HG03139 (cell line): ENCODE results near the gene MLYCD.

Experiments used
- ATAC-seq: cut with Tn5 transposase; IDR thresholded peaks from one replicate; pipeline ENCODE4 v1.9.1; 2021; ENCODE audit not compliant: unreplicated experiment

The MLYCD gene

DNA sequence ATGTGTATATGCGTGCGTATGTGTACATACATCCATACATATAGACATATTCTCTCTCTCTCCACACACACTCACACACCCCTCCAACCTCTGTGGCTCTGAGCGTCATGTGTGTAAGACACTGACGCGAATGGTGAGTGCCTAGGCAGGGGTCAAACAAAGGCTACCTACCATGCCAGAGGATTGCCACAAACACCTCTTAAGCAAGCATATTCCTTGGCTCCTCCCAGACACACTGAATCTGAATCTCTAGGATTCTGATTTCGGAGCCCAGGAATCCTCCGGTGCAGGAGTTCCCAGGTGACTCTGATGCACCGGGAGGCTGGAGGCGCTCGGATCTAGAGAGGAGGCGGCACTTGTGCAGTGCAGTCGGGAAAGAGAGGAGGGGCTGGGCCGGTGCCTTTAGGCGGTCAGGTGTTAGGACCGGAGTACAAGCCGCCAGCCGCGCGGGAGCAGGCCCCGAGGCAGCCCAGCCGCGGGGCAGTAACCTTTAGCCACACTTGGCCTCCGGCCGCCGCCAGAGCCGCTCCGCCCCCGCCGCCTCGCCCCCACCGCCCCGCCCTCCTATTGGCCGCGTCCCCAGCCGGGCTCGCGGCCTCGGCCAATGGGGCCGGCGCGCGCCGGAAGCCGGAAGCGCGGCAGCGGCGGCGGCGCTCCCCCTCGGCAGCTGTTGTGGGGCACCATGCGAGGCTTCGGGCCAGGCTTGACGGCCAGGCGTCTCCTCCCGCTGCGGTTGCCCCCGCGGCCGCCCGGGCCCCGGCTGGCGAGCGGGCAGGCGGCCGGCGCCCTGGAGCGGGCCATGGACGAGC is at the start of gene MLYCD:
Gene MLYCD, plus strand, starts transcription at position 653 of the 809 bp plus-strand sequence. Its CDS starts 30 bp downstream, at position 683.
- peak; percentile 95 for ATAC-seq

DNA sequence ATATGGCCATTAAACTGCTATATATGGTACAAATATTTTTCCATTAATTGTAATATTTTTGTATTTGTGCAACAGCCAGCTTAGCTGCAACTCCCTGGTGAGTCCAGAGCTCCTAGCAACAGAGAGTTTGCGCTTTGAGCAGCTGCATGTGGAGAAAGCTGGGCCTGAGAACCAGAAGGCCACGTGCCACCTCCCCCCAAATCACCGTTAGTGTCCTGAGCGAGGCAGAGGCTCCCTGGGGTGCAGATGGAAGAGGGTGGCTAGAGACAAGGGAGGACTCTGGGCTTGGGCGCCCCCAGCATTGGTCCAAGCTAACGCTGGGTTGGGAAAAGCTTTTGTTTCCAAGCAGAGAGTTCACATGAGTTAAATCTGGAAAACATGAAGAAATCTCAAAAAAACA is 49.5 kb upstream of the MLYCD start:
- ATAC-seq, result no peak

DNA sequence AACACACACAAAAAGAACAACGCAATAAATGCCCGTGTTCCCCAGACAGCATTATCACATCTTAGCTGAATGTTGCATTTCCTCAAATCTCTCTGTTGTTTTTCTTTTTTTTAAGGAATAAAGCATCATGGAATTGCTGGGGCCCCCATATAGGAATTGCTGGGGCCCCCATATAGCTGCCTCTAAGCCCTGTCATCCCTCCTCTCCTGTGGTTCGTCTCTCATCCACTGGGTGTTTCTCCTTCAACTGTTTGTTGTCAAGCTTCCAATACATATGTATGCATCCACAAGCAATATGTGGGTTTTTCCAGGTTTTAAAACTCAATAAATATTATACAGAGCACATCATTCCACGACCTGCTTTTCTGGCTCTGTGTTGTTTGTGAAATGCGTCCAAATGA is 48.0 kb upstream of the MLYCD start:
- ATAC-seq, result no peak

DNA sequence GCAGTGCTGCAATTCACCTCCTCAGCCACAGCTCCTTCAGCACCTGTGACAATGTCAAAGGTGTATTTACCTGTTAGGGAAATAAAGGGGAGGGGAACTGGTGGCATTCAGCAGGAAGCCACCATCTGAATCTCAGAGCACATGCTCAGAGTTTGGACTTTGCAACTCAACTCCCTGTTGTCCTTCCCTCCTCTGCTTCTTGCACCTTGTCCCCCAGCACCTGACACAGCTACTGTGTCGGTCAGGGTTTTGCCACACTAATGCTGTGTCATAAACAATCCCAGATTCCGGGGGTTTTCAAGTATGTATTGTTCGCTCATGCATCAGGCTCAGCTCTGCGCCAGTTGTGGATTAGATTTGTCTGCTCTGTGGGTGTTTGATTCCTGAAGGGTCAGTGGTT is 47.4 kb upstream of the MLYCD start:
- ATAC-seq, result no peak

DNA sequence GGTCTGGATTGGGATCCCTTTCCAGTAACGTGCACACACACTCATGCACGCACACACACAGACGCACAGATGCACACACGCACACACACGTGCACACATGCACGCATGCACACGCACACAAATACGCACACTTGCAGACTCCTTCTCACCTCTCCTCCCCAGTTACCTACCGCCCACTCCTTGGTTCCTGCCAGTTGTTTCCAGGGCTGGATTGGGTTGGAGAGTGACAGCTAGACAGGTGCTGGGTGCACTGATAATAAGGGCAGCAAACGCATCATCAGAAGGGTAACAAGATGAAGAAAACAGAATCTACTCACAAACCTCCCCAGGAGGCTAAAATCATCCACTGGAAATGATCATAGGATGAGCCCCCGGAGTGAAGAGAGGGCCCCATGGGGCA is 46.1 kb upstream of the MLYCD start:
- ATAC-seq, result no peak

DNA sequence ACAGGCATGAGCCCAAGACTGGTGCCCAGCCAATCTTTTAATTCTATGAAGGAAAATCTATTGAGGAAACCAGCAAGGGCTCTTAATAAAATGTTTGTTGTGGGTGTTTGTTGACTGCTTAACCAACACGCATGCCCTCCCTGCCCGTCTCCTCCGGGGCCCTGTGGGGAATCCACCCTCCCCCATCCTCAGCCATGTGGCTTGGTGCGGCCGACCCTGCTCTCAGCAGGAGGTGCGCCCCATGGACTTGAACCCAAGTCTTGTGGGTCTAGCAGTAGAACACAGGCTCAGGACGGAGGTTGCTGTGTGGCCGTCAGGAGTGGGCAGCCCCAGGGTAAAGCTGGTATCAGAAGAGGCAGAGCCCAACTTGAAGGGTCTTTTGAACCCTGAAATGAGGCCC is 45.1 kb upstream of the MLYCD start:
- ATAC-seq, result no peak

DNA sequence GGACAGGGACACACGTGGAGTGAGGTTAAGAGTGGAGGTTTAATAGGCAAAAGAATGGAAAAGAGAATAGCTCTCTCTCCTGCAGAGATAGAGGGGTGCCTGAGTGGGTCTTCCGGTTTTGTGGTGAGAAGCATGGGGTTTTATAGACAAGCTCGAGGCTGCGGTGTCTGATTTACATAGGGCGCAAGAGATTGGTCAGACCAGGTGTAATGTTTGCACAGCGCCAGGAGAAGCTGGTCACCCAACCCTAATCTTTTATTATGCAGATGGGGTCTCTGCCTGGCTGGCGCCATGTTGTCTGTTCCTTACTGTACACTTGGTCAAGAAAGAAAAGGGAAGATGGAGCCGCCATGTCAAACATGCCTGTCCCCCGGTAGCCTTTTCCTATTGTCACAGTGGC is 44.5 kb upstream of the MLYCD start:
- no peak for ATAC-seq

DNA sequence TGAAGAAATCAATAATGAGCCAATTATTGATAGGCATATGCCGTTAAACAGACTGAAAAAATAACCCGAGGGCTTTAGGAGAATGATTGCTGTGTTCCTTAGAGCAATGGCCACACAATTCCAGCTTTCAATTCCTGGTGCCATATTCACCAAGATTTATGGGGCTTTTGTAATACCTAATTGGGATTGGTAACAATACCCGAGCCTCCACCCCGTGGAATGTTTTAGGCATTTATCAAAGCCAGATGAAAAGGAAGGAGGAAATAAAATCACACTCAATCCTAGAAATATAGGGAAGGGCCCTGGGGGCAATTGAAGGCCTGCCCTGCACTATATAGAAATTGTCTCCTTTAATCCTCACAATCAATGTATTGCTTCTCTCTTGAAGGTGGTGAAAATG is 42.1 kb upstream of the MLYCD start:
- ATAC-seq, result no peak

DNA sequence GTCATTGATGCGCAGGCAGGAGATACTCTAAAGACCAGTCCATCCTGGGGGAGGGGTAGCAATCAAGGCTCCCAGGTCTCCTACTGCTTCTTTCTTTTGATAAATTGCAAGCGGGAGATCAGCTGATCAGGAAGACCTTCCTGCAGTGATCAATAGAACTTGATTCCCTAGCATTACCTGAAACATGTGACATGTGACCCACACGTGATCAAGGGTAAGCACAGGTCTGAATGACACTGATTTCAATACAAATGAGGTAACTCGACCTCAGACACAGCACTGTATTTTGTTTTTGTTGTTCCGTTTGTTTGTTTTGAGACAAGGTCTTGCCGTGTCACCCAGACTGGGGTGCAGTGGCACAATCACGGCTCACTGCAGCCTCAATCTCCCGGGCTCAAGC is 39.6 kb upstream of the MLYCD start:
- no peak for ATAC-seq

DNA sequence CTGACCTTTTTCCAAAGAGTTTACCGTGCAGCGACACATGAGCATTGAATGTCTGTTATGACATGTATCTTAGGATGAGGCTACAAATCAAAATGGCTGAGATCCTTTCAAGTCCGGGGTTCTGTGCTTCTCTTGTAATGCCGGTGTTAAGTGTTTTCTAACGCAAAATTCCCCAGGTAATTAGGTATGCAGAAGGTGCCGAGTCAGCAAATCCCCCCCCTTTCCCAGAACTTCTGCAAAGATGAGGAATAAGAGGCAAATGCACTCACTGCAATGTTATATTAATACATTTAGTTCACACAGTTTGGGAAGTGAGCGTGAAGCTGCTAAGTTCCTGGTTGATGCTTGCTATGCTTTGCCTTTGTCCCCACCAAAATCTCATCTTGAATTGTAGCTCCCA is 36.3 kb upstream of the MLYCD start:
- ATAC-seq, result no peak

DNA sequence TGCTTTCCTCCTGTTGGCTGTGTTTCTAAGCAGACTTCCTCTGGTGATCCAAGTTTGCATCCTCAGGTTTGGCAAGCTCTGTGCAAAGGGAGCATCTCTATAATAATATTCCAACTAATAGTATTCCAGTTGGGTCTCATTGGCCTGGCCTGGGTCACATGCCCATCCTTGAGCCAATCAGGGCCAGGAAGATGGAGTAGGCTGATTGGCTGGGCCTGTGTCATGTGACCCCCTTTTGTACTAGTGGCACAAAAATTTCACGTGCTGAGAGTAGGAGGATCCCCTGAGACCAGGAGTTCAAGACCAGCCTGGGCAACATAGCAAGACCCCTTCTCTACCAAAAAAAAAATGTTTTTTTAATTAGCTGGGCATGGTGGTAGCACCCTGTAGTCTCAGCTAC is 35.2 kb upstream of the MLYCD start:
- no peak for ATAC-seq

DNA sequence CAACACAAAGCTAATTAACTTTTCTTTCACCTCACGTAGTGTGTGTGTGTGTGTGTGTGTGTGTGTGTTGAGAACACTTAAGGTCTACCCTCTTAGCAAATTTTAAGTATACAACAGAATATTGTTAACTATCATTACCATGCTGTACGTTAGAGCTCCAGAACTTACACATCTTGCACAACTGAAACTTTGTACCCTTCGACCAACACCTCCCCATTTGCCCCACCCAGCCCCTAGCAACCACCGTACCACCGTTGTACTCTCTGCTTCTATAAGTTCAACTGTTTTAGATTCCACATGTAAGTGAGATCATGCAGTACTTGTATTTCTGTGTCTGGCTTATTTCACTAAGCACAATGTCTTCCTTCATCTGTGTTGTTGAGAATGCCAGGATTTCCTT is 28.1 kb upstream of the MLYCD start:
- ATAC-seq, result no peak

DNA sequence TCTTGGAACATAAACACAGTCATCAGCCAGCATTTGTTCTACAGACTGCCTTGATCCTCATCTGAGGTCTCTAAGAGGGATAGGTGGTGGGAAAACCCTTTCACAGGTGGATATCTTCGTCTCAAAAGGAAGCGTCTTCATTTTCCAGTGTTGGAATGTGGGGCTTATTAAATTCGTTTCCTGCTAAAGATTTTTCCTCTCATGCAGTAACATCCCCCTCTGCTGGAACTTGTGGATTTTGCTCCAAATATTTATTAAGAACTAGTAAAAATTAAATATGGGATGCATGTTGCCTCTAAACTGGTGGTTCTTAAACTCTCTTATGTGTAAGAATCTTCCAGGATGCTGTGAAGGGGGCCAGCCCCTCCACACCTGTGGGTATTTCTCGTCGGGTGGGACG is 20.1 kb upstream of the MLYCD start:
- ATAC-seq, result no peak

DNA sequence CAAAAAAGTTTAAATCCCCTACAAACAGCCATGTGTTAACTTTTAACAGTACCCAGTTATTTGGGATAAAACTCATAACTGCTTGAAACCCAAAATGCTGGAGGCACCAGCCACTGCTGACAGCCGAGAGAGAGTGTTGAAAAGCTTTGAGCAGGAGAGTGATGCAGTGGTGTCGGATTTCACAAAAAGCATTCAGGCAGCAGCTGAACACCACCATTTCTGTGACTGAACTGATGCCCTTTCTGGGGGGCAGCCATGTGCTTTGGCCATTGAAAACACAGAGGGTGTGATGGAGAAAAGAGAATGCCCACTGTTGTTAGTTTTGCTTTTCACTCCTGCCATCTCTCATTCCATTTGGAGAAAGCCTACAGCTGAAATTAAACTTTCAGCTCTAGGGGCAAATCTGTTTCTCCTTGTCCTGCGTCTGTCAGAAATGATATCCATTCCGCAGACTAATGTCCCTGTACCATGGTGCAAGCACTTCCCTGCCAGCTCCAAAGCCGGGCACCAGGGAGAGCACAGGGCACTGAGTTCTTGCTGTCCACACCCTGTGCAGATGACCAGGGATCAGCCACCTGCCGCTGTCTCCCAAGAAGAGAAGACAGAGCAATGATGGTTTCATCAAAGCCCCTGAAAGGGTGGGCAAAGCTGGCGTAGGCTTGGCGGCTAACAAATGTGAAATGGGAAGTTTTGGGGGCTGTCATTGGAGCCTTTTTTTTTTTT is 16.6 kb upstream of the MLYCD start:
- ATAC-seq, result no peak

DNA sequence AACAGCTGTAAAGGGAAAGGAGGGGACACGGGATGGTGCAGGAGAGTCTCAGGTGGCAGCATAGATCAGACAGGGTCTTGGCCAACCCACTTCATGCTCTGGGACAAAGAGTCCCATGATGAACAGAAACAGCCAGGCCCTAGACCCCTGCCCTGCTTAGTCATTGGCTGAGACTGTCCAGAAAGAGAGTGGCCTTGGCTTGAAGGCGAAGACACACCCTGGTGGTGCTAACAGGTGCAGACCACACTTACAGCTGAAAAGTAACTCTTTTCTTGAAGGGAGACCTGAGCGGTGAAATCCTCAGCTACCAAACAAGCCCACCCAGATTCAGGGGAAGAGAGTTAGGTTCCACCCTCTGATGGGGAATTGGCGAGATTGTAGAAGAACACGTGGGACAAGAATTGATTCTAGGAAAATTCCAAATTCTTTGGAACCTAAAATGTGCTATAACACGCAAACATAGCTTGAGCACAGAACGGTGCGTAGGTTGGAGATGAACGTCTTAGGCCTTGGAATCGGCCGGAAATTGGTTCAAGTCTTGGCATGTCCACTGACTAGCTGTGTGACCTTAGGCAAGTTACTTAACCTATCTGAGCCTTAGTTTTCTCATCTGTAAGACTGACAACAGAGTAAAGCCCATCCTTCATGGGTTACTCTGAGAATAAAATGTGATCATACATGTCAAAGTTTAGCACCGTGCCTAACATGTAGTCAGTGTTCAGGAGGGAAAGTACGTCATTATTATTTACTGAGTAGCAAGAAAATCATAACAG is 12.5 kb upstream of the MLYCD start:
- ATAC-seq, result no peak

DNA sequence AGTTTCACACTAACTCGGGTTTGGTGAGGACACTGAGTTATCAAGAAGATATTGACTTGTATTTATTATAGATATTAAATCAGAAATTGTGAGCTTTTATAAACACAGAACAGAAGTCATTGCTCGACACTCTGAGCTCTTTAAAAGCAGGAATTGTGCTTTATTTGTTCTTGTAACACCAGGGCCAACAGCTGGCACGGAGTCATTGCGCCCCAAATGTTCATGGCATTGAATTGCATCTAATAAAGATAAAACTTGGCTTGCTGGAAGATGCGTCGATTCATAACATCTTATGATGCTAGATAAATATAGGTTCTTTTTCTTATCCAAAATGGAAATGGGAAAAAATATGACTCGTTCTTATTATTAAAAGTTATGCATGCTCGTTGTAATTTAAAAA is 11.8 kb upstream of the MLYCD start:
- ATAC-seq, result no peak

DNA sequence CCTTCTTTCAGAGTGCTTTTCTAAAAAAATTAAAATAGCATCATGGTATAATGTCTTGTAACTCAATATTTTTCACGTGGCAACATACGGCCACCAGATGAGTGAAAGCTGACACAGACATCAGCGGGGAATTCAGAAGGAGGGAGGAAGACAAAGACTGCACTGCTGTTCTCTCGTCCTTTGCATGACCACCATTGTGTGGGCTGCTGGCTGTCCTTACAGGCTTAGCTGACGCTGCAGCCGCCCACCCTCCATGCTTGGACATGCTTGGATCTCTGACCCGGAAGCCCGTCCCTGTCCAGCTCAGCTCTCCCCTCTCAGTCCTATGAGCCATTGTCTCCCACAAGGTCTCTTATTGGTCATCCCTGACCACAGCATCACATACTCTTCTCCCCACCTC is 11.4 kb upstream of the MLYCD start:
- ATAC-seq, result no peak

DNA sequence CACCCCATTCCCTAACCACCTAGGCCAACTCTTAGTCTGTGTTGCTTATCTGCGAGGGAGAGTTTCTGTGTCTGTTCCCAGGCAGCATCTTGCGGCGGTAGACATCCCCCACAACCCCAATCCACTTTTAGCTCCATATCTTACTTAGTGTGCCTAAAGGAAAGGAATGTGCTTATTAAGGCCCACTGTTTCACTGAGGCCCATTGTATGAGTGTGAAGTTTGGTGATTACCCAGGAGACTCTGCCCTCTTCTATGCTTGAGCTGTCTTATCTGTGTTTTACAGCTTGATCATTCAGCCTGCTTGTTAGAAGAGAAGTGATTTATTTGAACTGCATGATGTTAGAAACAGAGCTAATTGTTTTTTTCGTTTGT is 10.3 kb upstream of the MLYCD start:
- no peak for ATAC-seq

DNA sequence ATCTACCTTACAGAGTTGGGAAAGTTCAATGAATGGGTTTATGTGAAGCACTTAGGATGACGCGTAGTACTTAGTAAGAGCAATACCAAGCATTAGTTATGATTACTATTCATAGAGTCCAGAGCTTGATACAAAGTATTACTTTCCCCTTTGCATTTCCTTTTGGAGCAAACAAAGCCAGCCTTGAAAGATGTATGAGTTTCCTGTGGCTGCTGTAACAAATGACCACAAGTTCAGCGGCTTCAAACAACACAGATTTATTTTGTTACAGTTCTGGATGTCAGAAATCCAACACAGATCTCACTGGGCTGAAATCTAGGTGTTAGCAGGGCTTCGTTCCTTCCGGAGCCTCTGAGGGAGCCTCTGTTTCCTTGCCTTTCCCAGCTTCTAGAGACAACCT is 8.6 kb upstream of the MLYCD start:
- ATAC-seq, result no peak

DNA sequence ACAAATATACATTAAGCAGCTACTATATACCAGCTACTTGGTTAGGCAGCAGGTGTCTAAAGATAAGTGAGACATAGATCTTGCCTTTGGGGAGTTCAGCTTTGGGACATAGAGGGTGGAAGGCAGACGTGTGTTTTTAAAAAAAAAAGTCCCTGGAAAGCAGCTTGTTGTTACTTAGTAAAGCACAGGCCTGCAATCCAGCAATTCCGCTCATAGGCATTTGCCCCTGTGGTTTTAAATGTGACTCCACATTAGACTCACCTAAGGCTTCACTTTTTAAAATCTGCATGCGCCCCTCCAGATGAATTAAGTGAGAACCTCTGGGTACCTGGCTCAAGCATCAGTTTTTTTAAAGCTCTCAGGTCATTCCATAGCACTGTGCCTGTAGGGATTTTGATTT is 7.2 kb upstream of the MLYCD start:
- ATAC-seq, result no peak

DNA sequence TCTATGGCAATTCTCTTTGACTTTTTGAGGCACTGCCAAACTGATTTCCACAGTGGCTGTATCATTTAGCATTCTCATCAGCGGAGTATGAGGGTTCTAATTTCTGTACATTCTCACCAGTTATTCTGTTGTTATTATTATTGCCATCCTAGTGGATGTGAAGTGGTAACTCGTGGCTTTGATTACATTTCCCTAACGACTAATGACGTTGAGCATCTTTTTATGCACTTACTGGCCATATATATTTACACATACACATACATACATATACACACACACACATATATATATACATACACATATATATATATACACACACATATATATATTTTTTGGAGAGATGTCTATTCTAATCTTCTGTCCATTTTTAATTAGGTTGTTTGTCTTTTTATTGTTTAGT is 3.7 kb upstream of the MLYCD start:
- no peak for ATAC-seq

DNA sequence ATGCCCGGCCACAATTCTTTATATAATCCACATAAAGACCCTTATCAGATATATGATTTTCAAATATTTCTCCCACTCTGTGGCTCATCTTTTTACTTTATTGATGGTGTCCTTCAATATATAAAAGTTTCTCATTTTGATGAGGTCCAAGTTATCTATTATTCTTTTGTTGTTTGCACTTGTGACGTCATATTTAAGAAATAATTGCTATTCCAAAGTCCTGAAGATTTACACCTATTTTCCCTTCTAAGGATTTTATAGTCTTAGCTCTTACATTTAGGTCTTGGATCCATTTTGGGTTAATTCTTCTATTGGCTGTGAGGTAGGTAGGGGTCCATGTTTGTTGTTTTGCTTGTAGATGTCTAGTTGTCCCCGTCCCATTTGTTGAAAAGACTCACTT is 3.0 kb upstream of the MLYCD start:
- no peak for ATAC-seq
